WERI-Rb-1 (cell line): ENCODE results near the gene CACNG1.

Experiments
- DNase-seq: peaks from one replicate; pipeline ENCODE4 v3.0.0-alpha.2; 2020
- H3K27ac ChIP-seq: fragments of 250-450 bp; sonication (Bioruptor Pico); 2 replicates; pipeline ENCODE4 v1.5.1; 2020; ENCODE audit warnings: mild to moderate bottlenecking, moderate library complexity
- H3K27me3 ChIP-seq: fragments of 250-450 bp; sonication (Bioruptor Pico); 2 replicates; pipeline ENCODE4 v1.5.1; 2021; ENCODE audit warnings: mild to moderate bottlenecking, low read depth, moderate library complexity; ENCODE audit not compliant: insufficient read depth, severe bottlenecking
- H3K36me3 ChIP-seq: fragments of 250-450 bp; sonication (Bioruptor Pico); 2 replicates; pipeline ENCODE4 v1.5.1; 2020; ENCODE audit warnings: mild to moderate bottlenecking, moderate library complexity
- H3K4me3 ChIP-seq: 2 replicates; pipeline ENCODE4 v1.5.1; 2011; ENCODE audit warnings: low read depth, mild to moderate bottlenecking, control low read depth, low read length
- H3K9me3 ChIP-seq: fragments of 250-450 bp; sonication (Bioruptor Pico); 2 replicates; pipeline ENCODE4 v1.5.1; 2021; ENCODE audit warnings: mild to moderate bottlenecking, moderate library complexity; ENCODE audit not compliant: severe bottlenecking
- TF ChIP-seq, protein P1 (sequence below): IDR thresholded peaks from 2 replicates; pipeline ENCODE4 v1.5.1; 2011; ENCODE audit warnings: low read depth, mild to moderate bottlenecking, control low read depth, inconsistent platforms, low read length

The CACNG1 gene

DNA sequence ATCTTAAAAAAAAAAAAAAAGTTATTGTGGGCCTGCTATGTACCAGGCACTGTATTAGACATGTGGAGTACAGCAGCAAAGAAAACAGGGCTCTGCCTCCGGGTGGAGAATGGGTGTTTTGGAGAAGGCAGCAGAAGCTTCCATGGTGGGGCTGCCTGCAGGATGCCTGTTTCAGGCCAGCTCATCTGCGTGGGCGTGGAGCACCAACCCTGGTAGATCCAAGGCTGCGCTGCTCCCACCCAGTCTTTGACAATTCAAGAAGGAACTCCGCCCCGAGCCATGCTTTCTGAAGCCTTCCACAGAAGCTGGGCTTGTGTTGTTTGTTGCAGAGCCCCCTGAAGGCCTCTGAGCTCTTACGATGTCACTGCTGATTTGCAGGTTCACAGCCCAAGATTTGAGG, 23.2 kb upstream of the CACNG1 start:
- TF ChIP-seq, protein P1, sequence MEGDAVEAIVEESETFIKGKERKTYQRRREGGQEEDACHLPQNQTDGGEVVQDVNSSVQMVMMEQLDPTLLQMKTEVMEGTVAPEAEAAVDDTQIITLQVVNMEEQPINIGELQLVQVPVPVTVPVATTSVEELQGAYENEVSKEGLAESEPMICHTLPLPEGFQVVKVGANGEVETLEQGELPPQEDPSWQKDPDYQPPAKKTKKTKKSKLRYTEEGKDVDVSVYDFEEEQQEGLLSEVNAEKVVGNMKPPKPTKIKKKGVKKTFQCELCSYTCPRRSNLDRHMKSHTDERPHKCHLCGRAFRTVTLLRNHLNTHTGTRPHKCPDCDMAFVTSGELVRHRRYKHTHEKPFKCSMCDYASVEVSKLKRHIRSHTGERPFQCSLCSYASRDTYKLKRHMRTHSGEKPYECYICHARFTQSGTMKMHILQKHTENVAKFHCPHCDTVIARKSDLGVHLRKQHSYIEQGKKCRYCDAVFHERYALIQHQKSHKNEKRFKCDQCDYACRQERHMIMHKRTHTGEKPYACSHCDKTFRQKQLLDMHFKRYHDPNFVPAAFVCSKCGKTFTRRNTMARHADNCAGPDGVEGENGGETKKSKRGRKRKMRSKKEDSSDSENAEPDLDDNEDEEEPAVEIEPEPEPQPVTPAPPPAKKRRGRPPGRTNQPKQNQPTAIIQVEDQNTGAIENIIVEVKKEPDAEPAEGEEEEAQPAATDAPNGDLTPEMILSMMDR, result no peak
- Histone ChIP-seq H3K27ac (no peak overlapping the region), H3K27me3 (no peaks in the 10 kb centered on the region), H3K9me3 (no peaks in the 10 kb centered on the region), H3K4me3 (no peak overlapping the region), H3K36me3 (no peaks in the 10 kb centered on the region; the same call in 1 of the 2 replicates)
- DNase-seq, result no peak

DNA sequence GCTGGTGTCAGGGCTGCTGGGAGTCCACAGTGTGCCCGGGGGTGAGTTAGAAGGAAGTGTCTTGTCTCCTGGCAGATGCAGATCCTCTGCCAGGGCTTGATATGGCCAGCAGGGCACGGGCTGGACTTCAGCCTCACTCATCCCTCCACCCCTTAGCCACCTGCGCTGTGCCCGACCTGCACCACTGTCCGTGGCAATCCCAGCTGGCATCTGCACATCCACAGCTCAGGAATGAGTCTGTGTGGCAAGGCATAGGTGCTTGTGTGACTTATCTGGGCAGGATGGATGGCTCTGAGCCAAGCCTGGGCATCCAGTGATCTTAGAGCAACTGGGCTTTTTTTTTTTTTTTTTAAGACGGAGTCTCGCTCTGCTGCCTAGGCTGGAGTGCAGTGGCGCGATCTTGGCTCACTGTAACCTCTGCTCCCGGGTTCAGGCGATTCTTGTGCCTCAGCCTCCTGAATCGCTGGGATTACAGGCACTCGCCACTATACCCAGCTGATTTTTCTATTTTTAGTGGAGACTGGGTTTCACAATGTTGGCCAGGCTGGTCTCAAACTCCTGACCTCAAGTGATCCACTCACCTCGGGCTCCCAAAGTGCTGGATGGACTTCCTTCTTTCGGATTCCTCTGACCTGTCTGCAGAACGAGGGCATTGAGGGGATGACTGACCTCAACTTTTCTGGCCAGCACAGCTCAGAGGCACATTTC, 22.5 kb upstream of the CACNG1 start:
- H3K4me3 ChIP-seq, result no peak overlapping the region
- TF ChIP-seq, protein P1, result no peak
- H3K9me3 ChIP-seq, result no peaks in the 10 kb centered on the region
- H3K27ac ChIP-seq, result no peak overlapping the region
- H3K36me3 ChIP-seq, result no peaks in the 10 kb centered on the region; the same call in 1 of the 2 replicates
- no peaks in the 10 kb centered on the region for H3K27me3 ChIP-seq
- DNase-seq, result no peak

DNA sequence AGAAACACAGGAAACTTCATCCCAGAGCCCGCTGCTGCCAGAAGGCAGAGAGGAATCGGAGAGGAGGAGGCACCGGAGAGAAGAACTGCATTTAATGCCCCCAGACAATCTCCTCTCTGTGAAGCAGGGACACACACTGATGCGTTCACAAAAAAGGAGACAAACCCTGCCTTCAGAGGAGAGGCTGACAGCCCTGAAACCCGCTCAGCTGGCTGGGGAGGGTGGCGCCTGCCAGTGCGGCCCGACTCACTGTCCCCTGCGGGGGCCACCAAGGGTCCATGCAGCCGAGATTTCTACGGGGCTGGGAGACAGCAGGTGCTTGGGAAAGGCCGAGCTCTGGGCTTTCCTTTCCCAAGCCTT, 21.9 kb upstream of the CACNG1 start:
- Histone ChIP-seq H3K9me3 (no peaks in the 10 kb centered on the region), H3K27ac (no peak overlapping the region), H3K4me3 (no peak overlapping the region), H3K27me3 (no peaks in the 10 kb centered on the region), H3K36me3 (no peaks in the 10 kb centered on the region; the same call in 1 of the 2 replicates)
- TF ChIP-seq, protein P1, result no peak
- no peak for DNase-seq

DNA sequence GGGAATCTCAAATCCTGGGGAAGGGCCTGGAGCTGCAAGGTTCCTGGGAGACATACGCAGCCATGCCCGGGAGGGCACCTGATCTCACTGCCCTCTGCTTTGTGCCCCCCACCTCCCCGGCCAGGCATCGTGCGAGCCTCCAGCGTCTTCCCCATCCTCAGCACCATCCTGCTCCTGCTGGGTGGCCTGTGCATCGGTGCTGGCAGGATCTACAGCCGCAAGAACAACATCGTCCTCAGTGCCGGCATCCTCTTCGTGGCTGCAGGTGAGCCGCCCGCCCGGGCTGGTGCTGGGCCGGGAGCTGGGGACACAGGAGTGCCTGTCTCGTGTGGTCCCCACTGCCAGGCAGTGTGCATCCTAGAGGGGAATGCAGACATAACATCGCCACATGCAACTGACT, 19.6 kb upstream of the CACNG1 start:
- H3K27me3 ChIP-seq, result no peaks in the 10 kb centered on the region
- H3K4me3 ChIP-seq, result no peak overlapping the region
- no peaks in the 10 kb centered on the region for H3K9me3 ChIP-seq

DNA sequence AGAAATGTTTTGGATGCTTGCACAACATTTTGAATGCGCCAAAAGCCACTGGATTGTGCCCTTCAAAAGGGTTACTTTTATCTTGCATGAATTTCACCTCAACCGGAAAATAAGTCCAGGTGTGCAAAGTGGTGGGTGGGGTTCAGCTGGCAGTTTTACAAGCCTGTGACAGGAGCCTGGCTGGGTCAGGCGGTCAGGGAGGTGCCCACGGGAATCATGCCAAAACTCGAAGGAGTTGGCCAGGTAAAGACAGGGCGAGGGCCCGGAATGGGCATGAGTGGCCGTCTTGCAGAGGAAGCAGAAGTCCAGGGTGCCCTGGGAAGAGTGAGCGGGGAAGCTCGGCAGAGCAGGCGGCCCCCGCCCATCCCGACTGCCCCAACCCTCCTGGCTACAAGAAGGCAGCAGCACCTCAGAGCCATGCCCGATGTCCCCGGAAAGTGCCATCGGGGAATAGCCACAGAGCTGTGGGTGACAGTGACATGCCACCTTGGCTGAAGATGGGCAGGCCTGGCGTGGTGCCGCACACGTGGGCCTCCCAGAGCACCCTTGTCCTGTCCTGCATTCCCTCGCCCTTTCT, 19.1 kb upstream of the CACNG1 start:
- H3K27me3 ChIP-seq, result no peaks in the 10 kb centered on the region
- H3K9me3 ChIP-seq, result no peaks in the 10 kb centered on the region
- TF ChIP-seq, protein P1, result no peak
- H3K4me3 ChIP-seq, result no peak overlapping the region
- no peak for DNase-seq
- no peaks in the 10 kb centered on the region for H3K36me3 ChIP-seq
- H3K27ac ChIP-seq, result no peak overlapping the region

More for the DNA sequence above, 19.6 kb upstream of the CACNG1 start:
- Histone ChIP-seq H3K36me3 (no peaks in the 10 kb centered on the region), H3K27ac (no peak overlapping the region)
- TF ChIP-seq, protein P1, result no peak
- no peak for DNase-seq
